Right renal pelvis (tissue), 4 donors: ENCODE measurements around the gene ACCS. TPM values are rescaled to one million over a fixed set of nuclear protein-coding genes. Genes with fewer than 3 reads are reported as not detected.
A peak's percentile ranks its signal among the peaks of the same experiment; 100 is the strongest.

ENCODE experiments used
- DNase-seq, 4 donors: peaks; one replicate each; pipeline ENCODE4 v3.0.0-alpha.2; 2013; ENCODE audit warnings: low read depth in 4 of 4, low spot score in 3 of 4, missing footprints in 1 of 4
- polyA plus RNA-seq, 4 donors: library from polyadenylated mRNA; unstranded; fragments of 120-200 nt; gene quantifications; one replicate each; pipeline ENCODE4 v1.2.1, GENCODE V29; 2013; ENCODE audit not compliant: insufficient read length in 4 of 4

Gene ACCS
- polyA plus RNA-seq, 4 donors = 21.0 to 46.8 (median 37.9) TPM

- DNase-seq = no peak
These were observed 60.2 kb downstream of the ACCS start for GRCh38 chr11:44126304-44126703.

GRCh38 chr11:44127130-44127529 lies 61.1 kb downstream of the ACCS start:
- no peak for DNase-seq

- no peak for DNase-seq
These were observed 62.7 kb downstream of the ACCS start for GRCh38 chr11:44128729-44129128.

- no peak for DNase-seq
These were observed 64.7 kb downstream of the ACCS start for GRCh38 chr11:44130751-44131150.

GRCh38 chr11:44133335-44133946 lies 67.4 kb downstream of the ACCS start:
- DNase-seq = peak in 2 of 4 donors; percentile 39 to 42

Other genes with a start within 250 kb of the ACCS start
- 10 to 100 TPM; 29.1 to 39.3 (median 33.4) TPM for gene ALKBH3, start 185.4 kb upstream of the ACCS start, polyA plus RNA-seq
- 10 to 100 TPM in 3 of 4 donors, 1 to 10 TPM in 1; 9.9 to 12.7 (median 10.7) TPM for gene C11orf96, start 123.6 kb upstream of the ACCS start, polyA plus RNA-seq
- gene ACCSL, start 18.3 kb upstream of the ACCS start, polyA plus RNA-seq = under 1 TPM in 1 of 4 donors, not detected in 3; 0.05 TPM
- gene EXT2, start 29.4 kb downstream of the ACCS start, polyA plus RNA-seq = 10 to 100 TPM; 71.2 to 78.2 (median 74.4) TPM
- under 1 TPM; 0.15 to 0.25 (median 0.17) TPM for gene ALX4, start 243.9 kb downstream of the ACCS start, polyA plus RNA-seq